GM12878 (cell line): ENCODE results near the gene TRPC5OS.

Experiments
- BACH1 ChIP-seq: fragments of 450-650 bp; IDR thresholded peaks from 2 replicates; pipeline ENCODE4 v1.6.1; 2017; ENCODE audit warnings: mild to moderate bottlenecking, borderline replicate concordance
- CREB1 ChIP-seq: IDR thresholded peaks from 2 replicates; pipeline ENCODE4 v1.6.1; 2012; ENCODE audit warnings: low read depth, mild to moderate bottlenecking, inconsistent platforms
- CTCF ChIP-seq, 3 experiments: IDR thresholded peaks in 2 of 3; conservative IDR thresholded peaks in 1 of 3; 2 replicates each; pipeline ENCODE4 v1.5.1; 2011; ENCODE audit warnings: low read depth in 3 of 3, low read length in 3 of 3, mild to moderate bottlenecking in 3 of 3, control low read depth in 2 of 3, moderate library complexity in 2 of 3, inconsistent platforms in 1 of 3, mixed read lengths in 1 of 3; ENCODE audit not compliant: control insufficient read depth in 2 of 3, insufficient read depth in 1 of 3; ENCODE audit errors: extremely low read depth in 1 of 3
- EGR1 ChIP-seq, 2 experiments: IDR thresholded peaks; 1 replicate in 1 of 2; 2 replicates in 1 of 2; pipeline ENCODE4 v1.6.1; 2011 to 2012; ENCODE audit warnings: low read depth in 2 of 2, low read length in 2 of 2, borderline replicate concordance in 1 of 2, mild to moderate bottlenecking in 1 of 2, moderate library complexity in 1 of 2
- EZH2 ChIP-seq: IDR thresholded peaks from 2 replicates; pipeline ENCODE4 v1.6.1; 2012; ENCODE audit warnings: low read depth, mild to moderate bottlenecking, control low read depth, inconsistent platforms, low read length, borderline replicate concordance; ENCODE audit not compliant: control insufficient read depth
- JUND ChIP-seq: IDR thresholded peaks from 2 replicates; pipeline ENCODE4 v1.6.1; 2012; ENCODE audit warnings: low read depth, mild to moderate bottlenecking, low read length, improper control_type of control experiment, moderate library complexity
- RAD21 ChIP-seq: IDR thresholded peaks from 2 replicates; pipeline ENCODE4 v1.6.1; 2011; ENCODE audit warnings: mild to moderate bottlenecking, low read depth, low read length, moderate library complexity; ENCODE audit not compliant: insufficient read depth
- SMARCA5 ChIP-seq: fragments of 450-650 bp; IDR thresholded peaks from 2 replicates; pipeline ENCODE4 v1.6.1; 2017; ENCODE audit warnings: mild to moderate bottlenecking

GRCh38 chrX:111857534-111858060 is 18.4 kb upstream of the TRPC5OS start:
- TF ChIP-seq CREB1 (no peak), SMARCA5 (no peak), CTCF (IDR thresholded peaks at IDR 0.05 in 2 of 3, conservative IDR thresholded peaks at IDR 0.05 in 1 of 3; ENCODE audit: control insufficient read depth in 2 of 3, extremely low read depth in 1 of 3, insufficient read depth in 1 of 3, low read depth in 3 of 3, low read length in 3 of 3) (no peak), BACH1 (no peak), RAD21 (no peak), JUND (no peak), EGR1 (IDR thresholded peaks at IDR 0.05; ENCODE audit: borderline replicate concordance in 1 of 2, low read depth in 2 of 2, low read length in 2 of 2) (no peak), EZH2 (no peak)
